ENCODE results near the gene NSL1.
"Not testable (repeated sequence)": the region's sequence is repeated elsewhere in the genome, so short reads cannot be mapped to it uniquely, and the experiment has no call there.

The NSL1 gene

DNA sequence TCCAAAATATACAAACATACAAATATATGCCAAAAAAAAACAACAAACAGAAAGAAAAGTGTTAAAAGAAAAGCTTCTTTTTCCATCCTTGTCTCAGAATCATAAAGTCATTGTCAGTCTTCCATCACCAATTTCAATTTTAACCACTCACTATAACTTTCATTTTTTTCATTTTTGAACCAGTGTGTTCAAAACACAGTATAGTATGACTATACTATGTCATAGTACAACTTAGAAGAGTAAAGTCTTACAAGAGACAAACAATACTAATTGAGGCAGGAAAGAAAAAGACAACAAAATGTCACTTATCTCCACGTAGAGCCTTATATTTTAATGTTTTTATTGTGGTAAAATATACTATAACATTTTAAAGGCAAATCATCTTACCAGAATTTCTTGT lies 7.6 kb downstream of the NSL1 start:
- no peak for DNase-seq (ENCODE audit: low read depth in 2 of 3, low spot score in 2 of 3)

DNA sequence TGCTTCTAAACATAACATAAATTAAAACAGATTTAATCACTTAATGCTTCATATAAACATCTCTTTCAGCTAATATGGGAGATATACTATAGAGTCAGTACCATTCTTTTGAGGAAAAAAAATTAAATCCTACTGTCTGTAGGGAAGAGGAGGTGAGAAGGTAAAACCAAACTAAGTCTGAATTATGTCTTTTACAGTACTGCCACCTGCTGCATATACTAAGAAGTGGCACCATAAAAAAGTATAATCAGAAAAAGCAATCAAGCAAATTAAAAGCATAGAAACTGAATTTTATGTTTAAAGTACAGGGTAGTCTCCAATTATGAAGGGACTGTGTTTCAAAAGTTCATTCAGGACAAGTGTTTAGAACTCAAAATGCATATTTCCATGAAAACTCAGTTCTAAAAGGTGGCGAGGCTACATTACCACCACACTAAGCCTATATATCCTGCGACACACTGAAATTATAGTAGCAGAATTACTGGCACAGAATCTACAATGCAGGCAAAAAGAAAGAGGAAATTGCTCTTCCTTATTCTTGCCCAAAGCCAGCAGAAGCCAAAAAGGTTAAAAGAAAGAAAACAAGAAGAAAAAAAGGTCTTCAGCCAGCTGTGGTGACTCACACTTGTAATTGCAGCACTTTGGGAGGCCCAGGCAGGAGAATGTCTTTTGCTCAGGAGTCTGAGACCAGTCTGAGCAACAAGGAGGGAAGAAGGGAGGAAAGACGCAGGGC lies 9.0 kb downstream of the NSL1 start:
- DNase-seq (ENCODE audit: low read depth in 2 of 3, low spot score in 2 of 3), result no peak

DNA sequence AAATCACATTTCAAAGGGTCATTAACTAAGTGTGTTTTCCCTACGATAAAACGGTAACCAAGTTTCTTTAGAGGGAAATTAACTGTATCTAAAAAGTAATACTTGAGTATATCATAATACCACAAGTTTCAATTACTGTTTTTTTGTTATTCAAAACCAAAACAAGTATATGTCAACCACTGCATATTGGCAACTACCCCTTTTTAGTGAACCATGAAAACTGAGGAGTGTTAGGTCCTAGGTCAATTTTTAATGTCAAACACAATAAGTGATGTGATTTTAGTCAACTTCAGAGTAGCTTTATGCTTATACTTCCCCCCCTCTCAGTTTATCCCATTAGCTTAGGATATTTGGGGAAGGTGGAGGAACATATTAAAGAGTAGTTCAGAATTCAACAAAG lies 10.4 kb downstream of the NSL1 start:
- no peak for DNase-seq (ENCODE audit: low read depth in 2 of 3, low spot score in 2 of 3)

DNA sequence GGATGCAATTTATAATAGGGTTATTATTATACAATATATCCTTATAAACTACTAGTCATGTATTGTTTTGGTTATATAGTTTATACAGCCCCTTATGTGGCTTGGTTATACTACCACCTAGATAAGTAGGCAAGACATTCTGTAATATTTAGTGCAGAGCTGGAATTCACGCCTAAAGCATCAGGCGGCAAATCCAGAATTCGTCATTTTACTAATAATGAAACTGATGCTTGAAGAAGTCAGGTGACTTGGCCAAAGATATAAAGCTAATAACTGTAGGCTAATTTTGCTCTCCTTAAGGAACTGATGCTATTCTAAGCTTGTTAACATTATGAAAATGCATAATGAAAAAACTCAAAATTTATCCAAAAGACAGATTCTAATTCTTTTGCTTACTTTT lies 10.8 kb downstream of the NSL1 start:
- DNase-seq (ENCODE audit: low read depth in 2 of 3, low spot score in 2 of 3), result no peak

DNA sequence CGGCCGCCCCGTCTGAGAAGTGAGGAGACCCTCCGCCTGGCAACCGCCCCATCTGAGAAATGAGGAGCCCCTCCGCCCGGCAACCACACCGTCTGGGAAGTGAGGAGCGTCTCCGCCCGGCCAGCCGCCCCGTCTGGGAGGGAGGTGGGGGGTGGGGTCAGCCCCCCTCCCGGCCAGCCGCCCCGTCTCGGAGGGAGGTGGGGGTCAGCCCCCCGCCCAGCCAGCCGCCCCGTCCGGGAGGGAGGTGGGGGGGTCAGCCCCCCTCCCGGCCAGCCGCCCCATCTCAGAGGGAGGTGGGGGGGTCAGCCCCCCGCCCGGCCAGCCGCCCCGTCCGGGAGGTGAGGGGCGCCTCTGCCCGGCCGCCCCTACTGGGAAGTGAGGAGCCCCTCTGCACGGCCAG lies 12.5 kb downstream of the NSL1 start:
- DNase-seq (ENCODE audit: low read depth in 2 of 3, low spot score in 2 of 3), result not testable (repeated sequence)

DNA sequence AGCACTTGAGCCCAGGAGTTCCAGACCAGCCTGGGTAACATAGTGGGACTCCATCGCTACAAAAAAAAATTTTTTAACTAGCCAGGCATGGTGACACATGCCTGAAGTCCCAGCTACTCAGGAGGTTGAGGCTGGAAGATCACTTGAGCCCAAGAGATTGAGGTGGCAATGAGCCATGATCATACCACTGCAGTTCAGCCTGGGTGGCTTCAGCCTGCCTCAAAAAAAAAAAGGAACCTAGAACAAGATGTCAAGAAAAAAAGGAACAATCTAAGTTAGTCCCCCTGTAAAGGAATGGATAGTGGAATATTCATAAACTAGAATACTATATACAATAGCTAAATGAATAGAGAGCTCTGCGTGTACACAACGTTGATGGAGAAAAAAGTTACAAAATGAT lies 14.4 kb downstream of the NSL1 start:
- no peak for DNase-seq (ENCODE audit: low read depth in 2 of 3, low spot score in 2 of 3)

DNA sequence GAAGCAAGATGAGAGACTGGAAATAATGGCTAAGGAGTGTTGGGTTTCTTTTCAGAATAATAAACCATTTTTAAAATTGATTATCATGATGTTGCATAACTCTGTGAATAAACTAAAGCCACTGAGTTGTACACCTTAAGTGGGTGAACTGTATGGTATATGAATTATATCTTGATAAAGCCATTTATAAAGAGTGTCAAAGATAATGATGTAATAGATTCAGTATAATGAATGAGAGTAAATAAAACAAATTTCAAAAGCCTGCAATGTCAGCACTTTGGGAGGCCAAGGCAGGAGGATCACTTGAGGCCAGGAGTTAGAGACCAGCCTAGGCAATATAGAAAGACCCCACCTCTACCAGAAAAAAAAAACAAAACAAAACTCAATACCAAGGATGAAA lies 16.3 kb downstream of the NSL1 start:
- DNase-seq (ENCODE audit: low read depth in 2 of 3, low spot score in 2 of 3), result no peak

DNA sequence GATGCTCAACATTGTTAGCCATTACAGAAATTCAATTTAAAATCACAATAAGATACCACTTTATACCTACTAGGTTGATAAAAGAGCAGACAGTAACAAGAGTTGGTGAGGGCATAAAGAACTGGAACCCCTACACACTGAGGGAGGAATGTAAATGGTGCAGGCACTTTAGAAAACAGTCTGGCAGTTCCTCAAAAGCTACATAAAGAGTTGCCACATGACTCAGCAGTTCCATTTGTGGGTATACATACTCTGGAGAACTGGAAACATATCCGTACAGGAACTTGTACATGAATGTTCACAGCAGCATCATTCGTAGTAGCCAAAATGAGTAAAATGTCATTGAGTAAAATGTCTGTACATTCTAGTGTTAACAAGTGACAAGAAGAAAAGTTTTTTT lies 17.0 kb downstream of the NSL1 start:
- no peak for DNase-seq (ENCODE audit: low read depth in 2 of 3, low spot score in 2 of 3)

DNA sequence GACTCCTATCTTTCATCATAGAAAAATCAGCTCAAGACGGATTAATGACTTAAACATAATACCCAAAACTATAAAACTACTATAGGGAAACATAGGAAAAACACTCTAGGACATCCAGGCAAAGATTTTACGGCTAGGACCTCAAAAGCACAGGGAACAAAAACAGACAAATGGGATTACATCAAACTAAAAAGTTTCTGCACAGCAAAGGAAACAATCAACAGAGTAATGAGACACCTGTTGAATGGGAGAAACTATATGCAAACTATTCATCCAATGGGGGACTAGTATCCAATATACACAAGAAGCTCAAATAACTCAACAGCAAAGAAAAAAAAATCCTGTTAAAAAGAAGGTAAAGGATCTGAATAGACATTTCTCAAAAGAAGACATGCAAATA lies 18.6 kb downstream of the NSL1 start:
- DNase-seq (ENCODE audit: low read depth in 2 of 3, low spot score in 2 of 3), result no peak

DNA sequence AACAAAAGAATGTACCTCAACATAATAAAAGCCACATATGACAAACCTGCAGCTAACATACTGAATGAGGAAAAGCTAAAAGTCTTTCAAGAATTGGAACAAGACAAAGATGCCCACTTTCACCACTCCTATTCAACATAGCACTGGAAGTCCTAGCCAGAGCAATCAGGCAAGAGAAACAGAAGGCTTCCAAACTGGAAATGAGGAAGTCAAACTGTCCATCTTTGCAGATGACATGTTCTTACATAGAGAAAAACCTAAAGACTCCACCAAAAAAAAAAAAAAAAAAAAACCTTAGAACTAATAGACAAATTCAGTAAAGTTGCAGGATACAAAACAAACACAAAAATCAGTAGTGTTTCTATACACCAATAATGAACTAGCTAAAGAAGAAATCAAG lies 20.2 kb downstream of the NSL1 start:
- no peak for DNase-seq (ENCODE audit: low read depth in 2 of 3, low spot score in 2 of 3)

DNA sequence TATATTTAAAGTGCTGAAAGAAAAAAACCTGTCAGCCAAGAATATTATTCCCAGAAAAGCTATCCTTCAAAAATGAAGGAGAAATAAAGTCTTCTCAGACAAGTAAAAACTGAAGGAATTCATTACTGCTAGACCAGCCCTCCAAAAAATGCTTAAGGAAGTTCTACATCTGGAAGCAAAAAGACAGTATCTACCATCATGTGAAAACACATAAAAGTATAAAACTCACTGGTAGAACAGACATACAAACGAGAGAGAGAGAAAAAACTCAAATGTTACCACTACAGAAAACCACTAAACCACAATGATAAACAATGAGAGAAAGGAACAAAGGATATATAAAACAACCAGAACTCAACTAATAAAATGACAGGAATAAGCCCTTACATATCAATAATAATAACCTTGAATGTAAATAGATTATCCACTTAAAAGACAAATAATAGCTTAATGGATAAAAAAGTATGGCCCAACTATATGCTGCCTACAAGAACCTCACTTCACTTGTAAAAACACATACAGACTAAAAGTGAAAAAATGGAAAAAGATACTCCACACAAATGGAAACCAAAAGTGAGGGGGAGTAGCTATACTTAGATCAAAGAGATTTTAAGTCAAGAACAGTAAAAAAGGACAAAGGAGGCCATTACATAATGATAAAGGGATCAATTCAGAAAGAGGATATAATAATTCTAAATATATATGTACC lies 22.0 kb downstream of the NSL1 start:
- no peak for DNase-seq (ENCODE audit: low read depth in 2 of 3, low spot score in 2 of 3)

DNA sequence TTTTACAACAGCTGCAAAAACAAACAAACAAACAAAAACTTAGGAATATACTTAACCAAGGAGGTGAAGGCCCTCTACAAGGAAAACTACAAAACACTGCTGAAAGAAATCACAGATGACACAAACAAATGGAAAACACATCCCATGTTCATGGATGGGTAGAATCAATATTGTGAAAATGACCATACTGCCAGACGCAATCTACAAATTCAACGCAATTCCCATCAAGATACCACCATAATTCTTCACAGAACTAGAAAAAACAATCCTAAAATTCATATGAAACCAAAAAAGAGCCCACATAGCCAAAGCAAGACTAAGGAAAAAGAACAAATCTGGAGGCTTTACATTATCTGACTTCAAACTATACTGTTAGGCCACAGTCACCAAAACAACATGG lies 24.8 kb downstream of the NSL1 start:
- not testable (repeated sequence) for DNase-seq (ENCODE audit: low read depth in 2 of 3, low spot score in 2 of 3)

DNA sequence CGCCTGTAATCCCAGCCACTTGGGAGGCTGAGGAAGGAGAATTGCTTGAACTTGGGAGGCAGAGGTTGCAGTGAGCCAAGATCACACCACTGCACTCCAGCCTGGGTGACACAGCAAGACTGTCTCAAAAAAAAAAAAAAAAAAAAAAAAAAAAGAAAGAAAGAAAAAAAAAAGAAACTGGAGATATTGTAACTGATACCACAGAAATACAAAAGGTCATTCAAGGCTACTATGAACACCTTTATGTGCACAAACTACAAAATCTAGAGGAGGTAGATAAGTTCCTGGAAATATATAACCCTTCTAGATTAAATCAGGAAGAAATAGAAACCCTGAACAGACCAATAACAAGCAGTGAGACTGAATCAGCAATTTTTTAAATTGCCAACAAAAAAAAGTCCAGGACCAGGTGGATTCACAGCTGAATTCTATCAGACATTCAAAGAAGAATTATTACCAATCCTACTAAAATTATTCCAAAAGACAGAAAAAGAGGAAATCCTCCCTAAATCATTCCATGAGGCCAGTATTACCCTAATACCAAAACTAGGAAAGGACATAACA lies 26.8 kb downstream of the NSL1 start:
- not testable (repeated sequence) for DNase-seq (ENCODE audit: low read depth in 2 of 3, low spot score in 2 of 3)

DNA sequence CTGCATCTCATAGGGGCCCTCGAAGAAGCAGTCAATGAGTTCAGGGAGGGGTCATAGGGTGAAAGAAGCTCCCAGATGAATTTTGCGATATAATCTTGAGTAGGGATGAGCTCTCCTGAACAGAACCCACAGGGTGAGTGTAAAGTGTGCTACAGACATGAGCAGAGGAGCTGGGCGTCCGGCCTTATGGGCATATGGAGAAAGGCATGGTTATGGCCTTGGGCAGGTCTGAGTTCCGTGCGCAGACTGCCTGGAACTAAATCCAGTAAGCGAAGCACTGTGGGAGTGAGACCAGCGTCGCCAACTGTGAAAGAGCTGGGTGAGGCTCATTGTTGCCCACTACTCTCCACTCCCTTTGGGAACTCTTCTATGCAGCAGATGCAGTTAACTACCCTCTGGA lies 28.7 kb downstream of the NSL1 start:
- DNase-seq (ENCODE audit: low read depth in 2 of 3, low spot score in 2 of 3), result no peak

DNA sequence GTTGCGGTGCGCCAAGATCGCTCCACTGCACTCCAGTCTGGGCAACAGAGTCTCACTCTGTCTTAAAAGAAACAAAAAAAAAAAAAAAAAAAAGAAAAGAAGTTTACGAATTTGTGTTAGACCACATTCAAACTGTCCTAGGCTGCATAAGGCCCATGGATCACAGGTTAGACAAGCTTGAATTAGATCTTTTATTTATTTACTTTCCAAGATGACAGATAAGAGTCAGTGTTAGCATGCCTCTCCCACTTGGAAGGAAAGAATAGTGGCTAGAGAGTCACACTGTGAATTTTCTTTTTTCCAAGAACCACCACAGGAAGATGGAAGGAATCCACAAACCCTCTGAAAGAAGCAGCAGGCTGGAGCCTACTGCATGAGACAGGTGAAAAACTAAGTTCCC lies 29.3 kb downstream of the NSL1 start:
- DNase-seq (ENCODE audit: low read depth in 2 of 3, low spot score in 2 of 3), result no peak

DNA sequence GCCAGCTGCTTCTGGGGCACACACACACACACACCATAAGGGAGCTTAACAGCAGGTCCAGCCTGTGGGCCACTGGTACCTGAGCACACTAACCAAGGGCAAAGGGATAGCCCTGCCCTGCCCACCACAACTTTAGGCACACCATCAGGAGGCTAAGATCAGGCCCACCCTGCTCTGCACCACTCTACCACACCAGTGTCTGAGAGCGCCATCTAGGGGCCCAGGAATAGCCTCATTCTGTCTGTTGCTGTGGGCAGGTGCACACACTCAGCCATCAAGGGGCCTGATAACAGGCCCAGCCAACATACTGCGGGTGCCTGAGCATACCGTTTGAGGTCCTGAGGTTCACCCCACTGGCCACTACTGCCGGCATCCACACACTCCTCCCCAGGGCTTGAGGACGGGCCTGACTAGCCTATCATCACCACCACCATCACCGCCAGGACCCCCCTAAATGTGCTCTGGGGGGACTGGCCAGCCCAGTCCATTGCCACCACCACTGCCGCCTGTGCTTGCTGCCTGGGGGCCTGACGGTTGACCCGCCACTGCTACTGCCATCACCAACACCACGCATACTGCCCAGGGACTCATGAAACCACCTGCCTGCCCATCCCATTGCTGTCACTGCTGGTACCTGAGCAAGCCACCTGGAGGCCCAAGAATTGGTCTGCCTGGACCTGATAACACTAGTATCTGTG lies 31.3 kb downstream of the NSL1 start:
- DNase-seq (ENCODE audit: low read depth in 2 of 3, low spot score in 2 of 3), result peak in 1 of 3 experiments; percentile 30

DNA sequence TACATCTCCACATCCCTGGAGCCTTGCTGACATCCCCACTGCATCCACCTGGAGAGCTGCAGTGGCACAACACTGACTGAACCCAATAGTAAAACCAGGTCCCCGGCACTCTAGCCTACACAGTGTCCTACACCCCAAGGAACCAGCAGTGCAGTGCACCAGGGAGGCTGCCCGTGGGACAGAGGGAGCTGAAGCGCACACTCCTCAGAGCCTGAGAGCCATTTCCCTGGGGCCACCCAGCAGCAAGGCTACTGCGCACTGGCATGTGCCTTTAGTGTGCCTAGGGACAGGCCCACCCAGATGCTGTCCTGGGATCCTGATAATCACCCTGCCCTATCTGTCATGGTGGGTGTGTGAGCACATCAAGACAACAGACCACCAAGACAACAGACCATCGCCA lies 31.9 kb downstream of the NSL1 start:
- no peak for DNase-seq (ENCODE audit: low read depth in 2 of 3, low spot score in 2 of 3)

DNA sequence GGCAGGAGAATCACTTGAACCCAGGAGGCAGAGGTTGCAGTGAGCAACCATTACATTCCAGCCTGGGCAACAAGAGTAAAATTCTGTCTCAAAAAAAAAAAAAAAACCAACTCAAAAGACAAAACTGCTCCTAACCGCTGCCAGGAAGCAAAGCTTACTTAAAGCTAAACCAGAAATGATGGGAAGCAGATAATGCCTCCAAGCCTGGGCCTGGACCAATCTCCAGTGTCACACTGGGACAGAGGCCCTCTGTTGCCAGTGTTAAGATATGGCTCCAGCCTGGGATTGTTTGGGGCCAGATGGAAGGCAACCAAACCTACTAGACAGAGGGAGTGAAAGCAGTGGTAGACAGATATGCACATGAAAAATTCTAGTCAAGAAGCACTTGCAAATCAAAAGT lies 36.9 kb downstream of the NSL1 start:
- no peak for DNase-seq (ENCODE audit: low read depth in 2 of 3, low spot score in 2 of 3)

DNA sequence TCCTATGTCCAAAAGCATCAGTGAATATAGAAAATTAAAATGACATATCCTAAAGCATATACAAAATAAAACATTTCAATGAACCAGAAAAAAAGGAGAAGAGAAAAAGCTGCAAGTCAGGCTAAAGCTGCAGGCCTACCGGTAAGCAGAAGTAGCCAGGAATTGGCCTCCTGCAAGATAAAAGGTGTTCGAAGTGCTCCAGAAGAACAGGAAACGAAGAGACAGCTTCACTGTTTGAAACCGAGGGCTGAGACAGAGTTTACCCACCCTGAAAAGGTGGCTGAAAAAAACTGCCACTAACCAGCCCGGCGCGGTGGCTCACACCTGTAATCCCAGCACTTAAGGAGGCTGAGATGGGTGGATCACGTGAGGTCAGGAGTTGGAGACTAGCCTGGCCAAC lies 37.4 kb downstream of the NSL1 start:
- DNase-seq (ENCODE audit: low read depth in 2 of 3, low spot score in 2 of 3), result no peak

DNA sequence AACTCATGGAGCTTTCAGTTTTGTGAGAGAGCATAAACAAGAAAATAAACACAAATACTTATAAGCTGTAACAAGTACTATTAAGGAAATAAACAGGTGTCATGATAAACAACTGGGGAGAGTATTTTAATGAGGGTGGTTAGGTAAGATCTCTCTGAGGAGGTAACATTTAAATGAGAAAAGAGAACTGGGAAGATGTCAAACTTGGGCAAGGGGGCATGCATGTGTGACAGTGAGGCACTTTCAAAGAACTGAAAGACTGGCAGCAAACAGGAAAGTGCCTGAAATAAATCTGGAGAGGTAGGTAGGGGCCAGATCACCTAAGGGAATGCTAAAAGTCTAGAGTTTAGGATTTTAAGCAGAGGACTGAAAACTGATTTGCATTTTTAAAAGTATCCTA lies 37.8 kb downstream of the NSL1 start:
- DNase-seq (ENCODE audit: low read depth in 2 of 3, low spot score in 2 of 3), result no peak

DNA sequence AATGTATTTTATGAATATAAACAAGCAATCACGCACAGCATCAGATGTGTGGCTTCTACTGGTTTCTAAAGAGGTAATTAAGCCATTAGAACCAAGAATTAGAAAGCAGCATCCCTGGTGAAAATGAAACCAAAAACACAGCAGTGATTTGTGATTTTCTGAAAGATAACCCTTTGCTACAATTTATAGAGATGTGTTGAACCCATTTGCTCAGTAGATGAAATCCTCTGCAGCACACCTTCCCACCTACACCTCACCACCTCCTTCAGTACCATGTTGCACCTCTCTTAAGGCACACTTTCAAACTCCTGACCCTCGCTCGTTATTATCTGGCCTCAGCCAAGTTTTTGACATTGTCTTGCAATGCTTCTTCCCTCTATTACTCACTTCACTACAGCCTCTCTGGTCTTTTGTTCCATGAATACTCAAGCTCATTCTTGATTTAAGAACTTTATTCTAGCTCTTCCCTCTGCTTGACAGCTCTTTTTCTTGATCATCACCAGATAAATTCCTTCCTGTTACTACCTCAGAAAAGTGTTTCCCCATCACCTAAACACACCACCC lies 38.6 kb downstream of the NSL1 start:
- DNase-seq (ENCODE audit: low read depth in 2 of 3, low spot score in 2 of 3), result no peak

All from activated CD8-positive, alpha-beta memory T cell treated with anti-CD3 and anti-CD28 coated beads for 48 hours (primary cell).